Natural killer cell treated with Interleukin-12 subunit alpha and Interleukin-12 subunit beta and Interleukin-15 and Interleukin-18, amount 100 ng/mL, for 72 hours (primary cell): ENCODE data around the gene RIPOR2. TPM values are rescaled to one million over a fixed set of nuclear protein-coding genes. Genes with fewer than 3 reads are reported as not detected.
"Not testable (repeated sequence)": the region's sequence is repeated elsewhere in the genome, so short reads cannot be mapped to it uniquely, and the experiment has no call there.

Experiments
- ATAC-seq, 2 donors: fragments of 150-1000 bp; cut with Tn5 transposase in 1 of 2; sonication (Bioruptor Pico), chemical (Tn5 transposase) in 1 of 2; 2 replicates each; pipeline ENCODE4 v1.10.0; 2021
- DNase-seq: peaks from one replicate; pipeline ENCODE4 v3.0.0; 2022; ENCODE audit warnings: low spot score
- H3K27ac Mint-ChIP-seq, 2 donors: 1 replicate in 1 of 2; 2 replicates in 1 of 2; pipeline ENCODE4 v1.8.0; 2022; ENCODE audit warnings: mixed read lengths in 2 of 2, mild to moderate bottlenecking in 1 of 2, moderate library complexity in 1 of 2
- H3K27me3 Mint-ChIP-seq, 2 donors: 1 replicate in 1 of 2; 2 replicates in 1 of 2; pipeline ENCODE4 v1.8.0; 2022; ENCODE audit warnings: mixed read lengths in 2 of 2
- H3K36me3 Mint-ChIP-seq: one replicate; pipeline ENCODE4 v1.8.0; 2022; ENCODE audit warnings: mixed read lengths
- H3K4me1 Mint-ChIP-seq, 2 donors: 1 replicate in 1 of 2; 2 replicates in 1 of 2; pipeline ENCODE4 v1.8.0; 2022; ENCODE audit warnings: low read depth in 2 of 2, mixed read lengths in 2 of 2, mild to moderate bottlenecking in 1 of 2
- H3K4me3 Mint-ChIP-seq: one replicate; pipeline ENCODE4 v1.8.0; 2022; ENCODE audit warnings: mixed read lengths
- H3K9me3 Mint-ChIP-seq: 2 replicates; pipeline ENCODE4 v1.8.0; 2022; ENCODE audit warnings: mixed read lengths
- total RNA-seq, 2 donors: library from RNA; stranded (reverse); gene quantifications; one replicate each; pipeline ENCODE4 v1.2.3, GENCODE V29; 2022

The RIPOR2 gene
- total RNA-seq, 2 donors from 2014 or later, result 58.7 to 88.4 TPM

DNA sequence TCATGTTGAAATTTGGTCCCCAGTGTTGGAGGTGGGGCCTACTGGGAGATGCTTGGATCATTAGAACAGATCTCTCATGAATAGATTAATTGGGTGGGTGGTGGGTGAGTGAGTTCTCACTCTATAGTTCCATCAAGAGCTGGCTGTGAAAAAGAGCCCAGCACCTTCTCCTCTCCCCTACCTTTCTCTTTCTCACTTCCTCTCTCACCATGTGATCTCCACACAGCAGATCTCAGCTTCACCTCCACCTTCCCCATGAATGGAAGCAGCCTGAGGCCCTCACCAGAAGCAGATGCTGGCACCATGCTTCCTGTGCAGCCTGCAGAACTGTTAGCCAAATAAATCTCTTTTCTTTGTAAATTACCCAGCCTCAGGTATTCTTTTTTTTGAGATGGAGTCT lies 173.9 kb downstream of the RIPOR2 start:
- peaks cover 0 to 5% of the 10 kb centered on the region in 2 donors for H3K4me1 Mint-ChIP-seq
- ATAC-seq (no peak), DNase-seq (no peak)
- no peak overlapping the region for H3K4me3 Mint-ChIP-seq
- H3K36me3 Mint-ChIP-seq, result no peaks in the 10 kb centered on the region
- H3K27me3 Mint-ChIP-seq, result no peaks in the 10 kb centered on the region
- no peaks in the 10 kb centered on the region for H3K9me3 Mint-ChIP-seq
- H3K27ac Mint-ChIP-seq, result no peak overlapping the region

DNA sequence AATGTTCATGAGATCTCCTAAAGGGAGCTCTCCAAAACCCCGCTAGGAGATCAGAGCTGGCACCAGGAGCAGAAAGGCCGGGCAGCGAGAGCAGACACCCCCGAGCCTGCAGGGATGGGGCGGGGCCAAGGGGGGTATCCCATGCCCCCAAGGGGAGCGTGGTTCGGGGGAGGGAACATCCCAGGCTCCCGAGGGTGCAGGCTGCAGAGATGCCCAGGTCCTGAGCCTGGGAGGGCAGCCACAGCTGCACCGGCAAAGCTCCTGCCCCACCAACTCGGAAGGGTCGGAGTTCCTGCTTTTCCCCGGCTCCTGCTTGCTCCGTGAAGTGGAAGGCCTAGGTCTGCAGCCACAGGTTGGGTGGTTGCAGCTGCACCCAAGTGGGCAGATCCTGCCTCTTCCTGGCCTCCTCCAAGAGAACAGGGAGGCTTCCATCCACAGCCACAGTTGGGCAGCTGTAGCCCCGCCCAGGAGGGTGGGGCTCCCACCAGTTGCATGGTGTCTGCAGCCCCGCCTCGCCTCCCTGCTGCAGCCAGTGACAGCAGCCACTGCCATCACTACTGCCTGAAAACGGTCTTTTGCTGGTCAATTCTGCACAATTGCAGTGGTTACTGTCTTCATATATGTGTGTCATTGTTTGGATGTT lies 174.4 kb downstream of the RIPOR2 start:
- Mint-ChIP-seq H3K27me3 (no peaks in the 10 kb centered on the region), H3K27ac (no peak overlapping the region), H3K4me3 (no peak overlapping the region), H3K9me3 (no peaks in the 10 kb centered on the region), H3K36me3 (no peaks in the 10 kb centered on the region), H3K4me1 (peaks cover 0 to 5% of the 10 kb centered on the region in 2 donors)
- peak; percentile 41 to 45 for ATAC-seq
- DNase-seq, result no peak

DNA sequence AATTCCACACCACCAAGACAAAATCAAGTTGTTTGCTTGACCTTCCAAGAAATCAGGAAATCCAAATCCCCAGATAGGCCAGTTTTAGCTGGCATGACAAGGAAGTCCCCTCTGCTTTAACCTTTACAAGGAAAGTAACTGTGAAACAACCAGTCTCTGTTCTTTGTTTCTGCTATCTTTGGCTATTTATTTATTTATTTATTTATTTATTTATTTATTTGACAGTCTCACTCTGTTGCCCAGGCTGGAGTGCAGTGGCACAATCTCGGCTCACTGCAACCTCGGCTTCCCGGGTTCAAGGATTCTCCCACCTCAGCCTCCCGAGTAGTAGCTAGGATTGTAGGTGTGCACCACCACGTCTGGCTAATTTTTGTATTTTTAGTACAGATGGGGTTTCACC lies 175.6 kb downstream of the RIPOR2 start:
- no peaks in the 10 kb centered on the region for H3K9me3 Mint-ChIP-seq
- no peak for ATAC-seq
- H3K4me3 Mint-ChIP-seq, result no peak overlapping the region
- peaks cover 0 to 4% of the 10 kb centered on the region in 2 donors for H3K4me1 Mint-ChIP-seq
- no peaks in the 10 kb centered on the region for H3K27me3 Mint-ChIP-seq
- no peak overlapping the region for H3K27ac Mint-ChIP-seq
- H3K36me3 Mint-ChIP-seq, result no peaks in the 10 kb centered on the region
- DNase-seq, result no peak

DNA sequence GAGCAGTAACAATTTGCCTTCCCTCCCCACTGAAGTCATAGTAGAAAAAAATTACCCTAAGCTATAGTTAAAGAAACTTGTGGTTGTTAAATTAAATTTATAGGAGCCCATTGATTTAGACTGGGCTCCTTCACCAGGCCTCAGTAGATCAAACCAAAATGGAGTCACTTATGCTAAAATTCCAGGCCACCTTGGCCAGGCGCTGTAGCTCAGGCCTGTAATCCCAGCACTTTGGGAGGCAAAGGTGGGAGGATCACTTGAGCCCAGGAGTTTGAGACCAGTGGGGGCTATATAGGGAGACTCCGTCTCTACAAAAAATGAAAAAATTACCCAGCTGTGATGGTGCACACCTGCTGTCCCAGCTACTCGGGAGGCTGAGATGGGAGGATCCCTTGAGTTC lies 176.0 kb downstream of the RIPOR2 start:
- DNase-seq, result no peak
- Mint-ChIP-seq H3K4me3 (no peak overlapping the region), H3K27me3 (no peaks in the 10 kb centered on the region), H3K9me3 (no peaks in the 10 kb centered on the region), H3K4me1 (peaks cover 0 to 2% of the 10 kb centered on the region in 2 donors), H3K27ac (no peak overlapping the region), H3K36me3 (no peaks in the 10 kb centered on the region)
- no peak for ATAC-seq

DNA sequence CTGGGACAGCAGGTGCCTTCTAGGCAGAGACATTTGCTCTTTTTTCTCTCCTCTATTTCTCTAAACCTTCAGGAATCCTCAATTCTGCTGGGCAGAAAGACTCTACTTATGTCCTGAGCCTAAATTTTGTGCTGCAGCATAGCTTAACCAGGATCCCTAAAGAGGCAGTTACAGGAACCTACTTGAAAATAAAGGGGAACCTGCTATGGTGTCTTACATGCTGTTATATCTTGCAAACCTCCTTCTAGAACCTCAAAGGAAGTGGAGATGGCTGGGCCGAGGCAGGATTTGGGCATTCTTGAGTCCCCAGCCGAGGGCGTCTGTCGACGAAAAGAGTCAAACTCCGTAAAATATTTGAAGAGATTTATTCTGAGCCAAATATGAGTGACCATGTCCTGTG lies 178.1 kb downstream of the RIPOR2 start:
- no peaks in the 10 kb centered on the region for H3K36me3 Mint-ChIP-seq
- no peak overlapping the region for H3K4me3 Mint-ChIP-seq
- H3K9me3 Mint-ChIP-seq, result no peaks in the 10 kb centered on the region
- peaks cover 0 to 3% of the 10 kb centered on the region in 2 donors for H3K27me3 Mint-ChIP-seq
- no peak overlapping the region for H3K27ac Mint-ChIP-seq
- H3K4me1 Mint-ChIP-seq, result peaks cover 0 to 2% of the 10 kb centered on the region in 2 donors
- no peak for DNase-seq
- ATAC-seq, result no peak

DNA sequence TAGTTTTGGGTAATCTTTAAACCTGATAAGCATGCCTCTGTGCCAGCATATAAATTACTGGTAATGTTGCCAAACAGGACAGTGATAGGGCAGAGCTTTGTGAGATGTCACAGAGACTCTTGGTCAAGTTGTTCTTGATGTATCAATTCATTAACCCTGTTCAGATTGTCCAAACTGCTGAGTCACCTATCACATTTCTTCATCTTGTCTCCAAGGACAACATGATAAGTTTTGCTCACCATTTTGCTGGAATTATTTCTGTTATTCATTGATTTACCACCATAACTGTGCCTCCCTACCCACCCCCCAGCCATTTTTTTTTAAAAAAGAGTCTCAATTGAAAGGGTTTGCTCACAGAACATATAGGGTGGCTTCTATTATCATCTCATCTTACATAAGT lies 180.5 kb downstream of the RIPOR2 start:
- H3K27ac Mint-ChIP-seq, result no peak overlapping the region
- H3K27me3 Mint-ChIP-seq, result peaks cover 10 to 11% of the 10 kb centered on the region in 2 donors
- H3K9me3 Mint-ChIP-seq, result no peaks in the 10 kb centered on the region
- no peak for ATAC-seq
- no peaks in the 10 kb centered on the region for H3K4me1 Mint-ChIP-seq
- H3K4me3 Mint-ChIP-seq, result no peak overlapping the region
- DNase-seq, result no peak
- H3K36me3 Mint-ChIP-seq, result no peaks in the 10 kb centered on the region

DNA sequence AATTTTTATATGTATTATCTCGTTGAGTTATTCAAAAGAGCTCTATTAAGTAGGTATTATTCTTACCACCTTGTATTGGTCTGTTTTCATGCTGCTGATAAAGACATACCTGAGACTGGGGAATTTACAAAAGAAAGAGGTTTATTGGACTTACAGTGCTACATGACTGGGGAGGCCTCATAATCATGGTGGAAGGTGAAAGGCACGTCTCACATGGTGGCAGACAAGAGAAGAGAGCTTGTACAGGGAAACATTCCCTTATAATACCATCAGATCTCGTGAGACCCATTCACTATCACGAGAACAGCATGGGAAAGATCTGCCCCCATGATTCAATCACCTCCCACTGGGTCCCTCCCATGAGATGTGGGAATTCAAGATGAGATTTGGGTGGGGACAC lies 181.4 kb downstream of the RIPOR2 start:
- not testable (repeated sequence) for ATAC-seq, DNase-seq, H3K4me1 Mint-ChIP-seq, H3K9me3 Mint-ChIP-seq, H3K27ac Mint-ChIP-seq, H3K36me3 Mint-ChIP-seq, H3K4me3 Mint-ChIP-seq
- H3K27me3 Mint-ChIP-seq, result peaks cover 10 to 12% of the 10 kb centered on the region in 2 donors

Other genes starting within 250 kb of the RIPOR2 start
- 100 to 1,000 TPM; 119 to 127 TPM for gene C6orf62, start 216.8 kb downstream of the RIPOR2 start, total RNA-seq
- gene GMNN, start 161.0 kb downstream of the RIPOR2 start, total RNA-seq, result 10 to 100 TPM; 41.7 to 81.0 TPM
- 1 to 10 TPM in 1 of 2 donors, under 1 TPM in 1; 0.74 to 1.3 TPM for gene ARMH2, start 137.0 kb downstream of the RIPOR2 start, total RNA-seq